Measurements from ENCODE around the gene TM9SF3. TPM values are rescaled to one million over a fixed set of nuclear protein-coding genes. Genes with fewer than 3 reads are reported as not detected.

TM9SF3 gene
- polyA plus RNA-seq, 2 of the 4 experiments (the other 2 are of a cell fraction): 92.9 to 138 TPM

DNA sequence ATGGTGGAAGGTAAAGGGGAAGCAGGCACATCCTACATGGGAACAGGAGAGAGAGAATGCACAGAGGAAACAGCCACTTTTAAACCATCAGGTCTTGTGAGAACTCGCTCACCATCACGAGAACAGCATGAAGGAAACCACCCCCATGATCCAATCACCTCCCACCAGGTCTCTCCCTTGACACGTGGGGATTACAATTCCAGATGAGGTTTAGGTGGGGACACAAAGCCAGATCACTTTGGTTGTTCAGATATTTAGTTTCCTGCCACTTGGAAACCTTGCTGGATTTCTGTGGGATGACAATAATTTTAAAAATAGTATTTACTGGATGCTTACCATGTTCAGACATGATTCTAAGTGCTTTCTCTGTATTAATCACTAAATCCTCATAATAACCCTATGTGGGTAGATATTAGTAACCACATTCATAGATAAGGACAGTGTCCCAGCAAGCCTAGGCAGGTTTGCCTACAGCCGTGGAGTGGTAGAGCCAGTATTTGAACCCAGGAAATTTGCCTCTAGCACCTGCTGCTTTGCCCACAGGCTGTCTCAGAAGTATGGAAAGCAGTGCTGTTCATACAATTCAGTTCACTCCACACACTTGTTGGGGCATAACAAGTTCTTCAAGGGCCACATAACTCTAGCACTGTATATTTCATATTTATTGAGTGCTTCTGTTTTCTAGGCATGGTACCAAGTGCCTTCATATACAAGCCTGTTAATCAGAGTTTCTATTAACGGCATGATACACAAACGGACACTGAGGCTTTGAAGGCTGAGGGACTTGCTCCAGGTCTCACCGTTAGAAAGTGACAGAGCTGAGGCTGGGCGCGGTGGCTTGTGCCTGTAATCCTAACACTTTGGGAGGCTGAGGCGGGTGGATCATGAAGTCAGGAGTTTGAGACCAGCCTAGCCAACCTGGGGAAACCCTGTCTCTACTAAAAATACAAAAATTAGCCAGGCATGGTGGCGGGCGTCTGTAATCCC lies 81.4 kb downstream of the TM9SF3 start:
- no peak for TF ChIP-seq MAZ (IDR thresholded peaks at IDR 0.05; ENCODE audit: borderline replicate concordance, low read depth, low read length)
- no peak for TF ChIP-seq EHF (CRISPR knock-in tag; IDR thresholded peaks at IDR 0.05)
- TF ChIP-seq KDM1A (IDR thresholded peaks at IDR 0.05; ENCODE audit: low read depth): no peak
- TF ChIP-seq JUN (IDR thresholded peaks at IDR 0.05): no peak
- TF ChIP-seq SMC3 (IDR thresholded peaks at IDR 0.05): no peak
- no peak for TF ChIP-seq MAFK (IDR thresholded peaks at IDR 0.05; ENCODE audit: partially characterized antibody)
- TF ChIP-seq NR3C1 (IDR thresholded peaks at IDR 0.05): no peak
- no peak for TF ChIP-seq CHD4 (IDR thresholded peaks at IDR 0.05; ENCODE audit: borderline replicate concordance)
- DNase-seq (ENCODE audit: low read depth in 1 of 2, low spot score in 1 of 2) (no peak), FAIRE-seq (no peak)

GRCh38 chr10:96502561-96503282 lies 84.1 kb downstream of the TM9SF3 start:
- Histone ChIP-seq H3K27ac (no peak overlapping the region), H3K9me3 (no peaks in the 10 kb centered on the region), H3K4me2 (no peak overlapping the region), H3K4me1 (no peaks in the 10 kb centered on the region), H3K4me3 (no peak overlapping the region)
- ChIA-PET CTCF (interaction anchor here (1.3 to 4.1 kb wide), 5 partner anchors 8 to 109 kb away, joined by 3 to 31 read pairs (median 13); partner anchors contain the start of gene TLL2), POLR2A (no interaction called here)
- ATAC-seq (no peak), DNase-seq (ENCODE audit: low read depth in 1 of 2, low spot score in 1 of 2) (no peak), FAIRE-seq (no peak)
- TF ChIP-seq KDM1A (IDR thresholded peaks at IDR 0.05; ENCODE audit: low read depth): no peak
- TF ChIP-seq, protein P1, sequence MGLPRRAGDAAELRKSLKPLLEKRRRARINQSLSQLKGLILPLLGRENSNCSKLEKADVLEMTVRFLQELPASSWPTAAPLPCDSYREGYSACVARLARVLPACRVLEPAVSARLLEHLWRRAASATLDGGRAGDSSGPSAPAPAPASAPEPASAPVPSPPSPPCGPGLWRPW (IDR thresholded peaks at IDR 0.05): no peak
- no peak for TF ChIP-seq FOXS1 (CRISPR knock-in tag; IDR thresholded peaks at IDR 0.05)
- TF ChIP-seq, protein P2, sequence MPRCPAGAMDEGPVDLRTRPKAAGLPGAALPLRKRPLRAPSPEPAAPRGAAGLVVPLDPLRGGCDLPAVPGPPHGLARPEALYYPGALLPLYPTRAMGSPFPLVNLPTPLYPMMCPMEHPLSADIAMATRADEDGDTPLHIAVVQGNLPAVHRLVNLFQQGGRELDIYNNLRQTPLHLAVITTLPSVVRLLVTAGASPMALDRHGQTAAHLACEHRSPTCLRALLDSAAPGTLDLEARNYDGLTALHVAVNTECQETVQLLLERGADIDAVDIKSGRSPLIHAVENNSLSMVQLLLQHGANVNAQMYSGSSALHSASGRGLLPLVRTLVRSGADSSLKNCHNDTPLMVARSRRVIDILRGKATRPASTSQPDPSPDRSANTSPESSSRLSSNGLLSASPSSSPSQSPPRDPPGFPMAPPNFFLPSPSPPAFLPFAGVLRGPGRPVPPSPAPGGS (IDR thresholded peaks at IDR 0.05): no peak
- TF ChIP-seq CHD4 (IDR thresholded peaks at IDR 0.05; ENCODE audit: borderline replicate concordance): no peak
- TF ChIP-seq, protein P3, sequence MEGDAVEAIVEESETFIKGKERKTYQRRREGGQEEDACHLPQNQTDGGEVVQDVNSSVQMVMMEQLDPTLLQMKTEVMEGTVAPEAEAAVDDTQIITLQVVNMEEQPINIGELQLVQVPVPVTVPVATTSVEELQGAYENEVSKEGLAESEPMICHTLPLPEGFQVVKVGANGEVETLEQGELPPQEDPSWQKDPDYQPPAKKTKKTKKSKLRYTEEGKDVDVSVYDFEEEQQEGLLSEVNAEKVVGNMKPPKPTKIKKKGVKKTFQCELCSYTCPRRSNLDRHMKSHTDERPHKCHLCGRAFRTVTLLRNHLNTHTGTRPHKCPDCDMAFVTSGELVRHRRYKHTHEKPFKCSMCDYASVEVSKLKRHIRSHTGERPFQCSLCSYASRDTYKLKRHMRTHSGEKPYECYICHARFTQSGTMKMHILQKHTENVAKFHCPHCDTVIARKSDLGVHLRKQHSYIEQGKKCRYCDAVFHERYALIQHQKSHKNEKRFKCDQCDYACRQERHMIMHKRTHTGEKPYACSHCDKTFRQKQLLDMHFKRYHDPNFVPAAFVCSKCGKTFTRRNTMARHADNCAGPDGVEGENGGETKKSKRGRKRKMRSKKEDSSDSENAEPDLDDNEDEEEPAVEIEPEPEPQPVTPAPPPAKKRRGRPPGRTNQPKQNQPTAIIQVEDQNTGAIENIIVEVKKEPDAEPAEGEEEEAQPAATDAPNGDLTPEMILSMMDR (IDR thresholded peaks at IDR 0.05): no peak
- TF ChIP-seq ATOH8 (CRISPR knock-in tag; IDR thresholded peaks at IDR 0.05; ENCODE audit: low read depth): no peak
- no peak for TF ChIP-seq POLR2AphosphoS2 (conservative IDR thresholded peaks at IDR 0.05; ENCODE audit: low read length)
- TF ChIP-seq NPAS2 (CRISPR knock-in tag; IDR thresholded peaks at IDR 0.05; ENCODE audit: borderline replicate concordance): no peak
- no peak for TF ChIP-seq CEBPB (IDR thresholded peaks at IDR 0.05)
- no peak for TF ChIP-seq EP300 (IDR thresholded peaks at IDR 0.05)
- TF ChIP-seq EHF (CRISPR knock-in tag; IDR thresholded peaks at IDR 0.05): no peak
- no peak for TF ChIP-seq JUN (IDR thresholded peaks at IDR 0.05)
- TF ChIP-seq SMC3 (IDR thresholded peaks at IDR 0.05): no peak
- no peak for TF ChIP-seq MAZ (IDR thresholded peaks at IDR 0.05; ENCODE audit: borderline replicate concordance, low read depth, low read length)
- no peak for TF ChIP-seq POLR2A (IDR thresholded peaks at IDR 0.05; ENCODE audit: low read length)
- 64% methylated on average over 7 of the region's 7 CpGs for WGBS (ENCODE audit: missing lambda C conversion rate)

More for the DNA sequence above, 81.4 kb downstream of the TM9SF3 start:
- ChIA-PET POLR2A (no interaction called here), CTCF (interaction anchor here (1.3 to 3.1 kb wide), 2 partner anchors 8 to 14 kb away, joined by 3 to 14 read pairs; partner anchors contain the start of gene TLL2)
- H3K27ac ChIP-seq: no peak overlapping the region
- H3K9me3 ChIP-seq: no peaks in the 10 kb centered on the region
- no peak overlapping the region for H3K4me3 ChIP-seq
- H3K4me1 ChIP-seq: no peaks in the 10 kb centered on the region
- no peak for ATAC-seq
- 49% methylated on average over 12 of the region's 12 CpGs for WGBS (ENCODE audit: missing lambda C conversion rate)
- no peak overlapping the region for H3K4me2 ChIP-seq
